ENCODE measurements around the gene SRPRA. TPM values are rescaled to one million over a fixed set of nuclear protein-coding genes. Genes with fewer than 3 reads are reported as not detected.
A peak's percentile ranks its signal among the peaks of the same experiment; 100 is the strongest.

SRPRA gene
- total RNA-seq, 2 donors from 2014 or later = 120 to 191 TPM

GRCh38 chr11:126253265-126253664, 15.4 kb downstream of the SRPRA start:
- TF ChIP-seq CTCF (IDR thresholded peaks at IDR 0.05) (no peak), POLR2A (IDR thresholded peaks at IDR 0.05) (no peak)
- intact Hi-C loops (cut with DNase I) = no loop called here
- ATAC-seq = peak; percentile 15
- Histone ChIP-seq H3K27me3 (no peaks in the 10 kb centered on the region), H3K4me1 (peaks cover 12% of the 10 kb centered on the region), H3K27ac (no peak overlapping the region), H3K36me3 (replicated peaks in 1 of 2; ENCODE audit: insufficient read depth in 1 of 2, low read depth in 2 of 2) (peaks cover 0 to 1% of the 10 kb centered on the region in 2 donors), H3K9me3 (no peaks in the 10 kb centered on the region), H3K4me3 (no peak overlapping the region)
- whole genome bisulfite sequencing, 2 donors = 36 to 38% methylated on average over 4 of the region's 4 CpGs
- no peak for DNase-seq

GRCh38 chr11:126246636-126247035, 22.1 kb downstream of the SRPRA start:
- intact Hi-C loops (cut with DNase I) = no loop called here
- no peaks in the 10 kb centered on the region for H3K27me3 ChIP-seq
- ATAC-seq = no peak
- no peak for DNase-seq
- H3K9me3 ChIP-seq = no peaks in the 10 kb centered on the region
- 80 to 93% methylated on average over 2 of the region's 2 CpGs for WGBS, 2 donors
- no peak overlapping the region for H3K27ac ChIP-seq
- no peak overlapping the region for H3K4me3 ChIP-seq
- no peaks in the 10 kb centered on the region for H3K4me1 ChIP-seq
- TF ChIP-seq POLR2A (IDR thresholded peaks at IDR 0.05) = no peak
- no peak for TF ChIP-seq CTCF (IDR thresholded peaks at IDR 0.05)
- peaks cover 0 to 8% of the 10 kb centered on the region in 2 donors for H3K36me3 ChIP-seq (replicated peaks in 1 of 2; ENCODE audit: insufficient read depth in 1 of 2, low read depth in 2 of 2)

- intact Hi-C loops (cut with DNase I) = no loop called here
- Histone ChIP-seq H3K4me1 (peaks cover 12% of the 10 kb centered on the region), H3K4me3 (no peak overlapping the region), H3K27ac (no peak overlapping the region), H3K36me3 (replicated peaks in 1 of 2; ENCODE audit: insufficient read depth in 1 of 2, low read depth in 2 of 2) (no peaks in the 10 kb centered on the region), H3K9me3 (no peaks in the 10 kb centered on the region), H3K27me3 (no peaks in the 10 kb centered on the region)
- DNase-seq (no peak), ATAC-seq (no peak)
- WGBS, 2 donors = 94 to 99% methylated on average over 4 of the region's 4 CpGs
- TF ChIP-seq POLR2A (IDR thresholded peaks at IDR 0.05) (no peak), CTCF (IDR thresholded peaks at IDR 0.05) (no peak)
Observed at GRCh38 chr11:126233391-126233790, 35.3 kb downstream of the SRPRA start.

GRCh38 chr11:126232683-126233082, 36.0 kb downstream of the SRPRA start:
- H3K36me3 ChIP-seq (replicated peaks in 1 of 2; ENCODE audit: insufficient read depth in 1 of 2, low read depth in 2 of 2) = no peaks in the 10 kb centered on the region
- H3K27ac ChIP-seq = no peak overlapping the region
- no peak overlapping the region for H3K4me3 ChIP-seq
- no peaks in the 10 kb centered on the region for H3K27me3 ChIP-seq
- ATAC-seq = no peak
- DNase-seq = no peak
- TF ChIP-seq POLR2A (IDR thresholded peaks at IDR 0.05) = no peak
- TF ChIP-seq CTCF (IDR thresholded peaks at IDR 0.05) = no peak
- peaks cover 12% of the 10 kb centered on the region for H3K4me1 ChIP-seq
- intact Hi-C loops (cut with DNase I) = no loop called here
- 94% methylated on average over 3 of the region's 3 CpGs for WGBS, 2 donors
- no peaks in the 10 kb centered on the region for H3K9me3 ChIP-seq

- intact Hi-C loops (cut with DNase I) = no loop called here
- H3K27me3 ChIP-seq = no peaks in the 10 kb centered on the region
- no peak overlapping the region for H3K4me3 ChIP-seq
- no peaks in the 10 kb centered on the region for H3K36me3 ChIP-seq (replicated peaks in 1 of 2; ENCODE audit: insufficient read depth in 1 of 2, low read depth in 2 of 2)
- TF ChIP-seq CTCF (IDR thresholded peaks at IDR 0.05) (no peak), POLR2A (IDR thresholded peaks at IDR 0.05) (no peak)
- DNase-seq (no peak), ATAC-seq (peak; percentile 52)
- peaks cover 12% of the 10 kb centered on the region for H3K4me1 ChIP-seq
- no peaks in the 10 kb centered on the region for H3K9me3 ChIP-seq
- peak overlapping the region in 1 of 4 donors; percentile 19 for H3K27ac ChIP-seq
- 55 to 58% methylated on average over 6 of the region's 6 CpGs for whole genome bisulfite sequencing, 2 donors
Observed at GRCh38 chr11:126231725-126232459, 36.8 kb downstream of the SRPRA start.
